Measurements from ENCODE around the gene TMEM242.

TMEM242 gene

DNA sequence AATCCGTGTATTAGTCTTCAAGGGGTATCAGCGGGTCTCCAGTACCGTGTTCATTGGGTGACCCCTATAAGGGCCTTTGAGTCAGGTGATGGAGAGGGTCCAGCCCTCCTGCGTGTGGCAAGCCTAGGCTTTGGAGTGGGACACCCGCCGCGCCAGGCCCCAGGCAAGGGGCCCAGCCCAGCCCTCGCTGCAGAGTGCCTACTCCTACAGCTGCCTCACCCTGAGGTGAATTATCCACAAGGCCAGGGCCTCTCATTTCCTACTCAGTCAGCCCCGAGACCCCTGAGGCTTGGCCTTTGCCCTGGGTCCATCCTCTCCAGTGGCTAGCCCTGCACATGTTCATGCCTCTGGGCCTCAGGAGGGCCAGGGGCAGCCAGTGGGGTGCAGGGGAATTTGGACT is 45.1 kb downstream of the TMEM242 start:
- no peaks in the 10 kb centered on the region for H3F3A ChIP-seq (ENCODE audit: low read depth)
- H2AFZ ChIP-seq (ENCODE audit: low read length): no peak overlapping the region
- no peaks in the 10 kb centered on the region for H3K79me2 ChIP-seq (ENCODE audit: insufficient read depth, low read length)
- H3K9ac ChIP-seq (ENCODE audit: low read depth, low read length, poor library complexity, severe bottlenecking): no peak overlapping the region
- H4K20me1 ChIP-seq (ENCODE audit: insufficient read depth, low read length, poor library complexity, severe bottlenecking): no peaks in the 10 kb centered on the region
- H3K9me3 ChIP-seq (ENCODE audit: insufficient read depth, low read depth, low read length): no peaks in the 10 kb centered on the region
- no peak overlapping the region for H3K4me3 ChIP-seq (ENCODE audit: low read length, poor library complexity, severe bottlenecking)
- H3K27me3 ChIP-seq (ENCODE audit: insufficient read depth, low read length, poor library complexity, severe bottlenecking): no peaks in the 10 kb centered on the region
- peaks cover 8% of the 10 kb centered on the region for H3K4me1 ChIP-seq (ENCODE audit: insufficient read depth, low read length, poor library complexity, severe bottlenecking)
- no peaks in the 10 kb centered on the region for H3K36me3 ChIP-seq (ENCODE audit: insufficient read depth, low read length)
- H3K4me2 ChIP-seq (ENCODE audit: low read depth, low read length, poor library complexity, severe bottlenecking): no peak overlapping the region
- no peak for TF ChIP-seq CTCF (conservative IDR thresholded peaks at IDR 0.05; ENCODE audit: low read length)
- no peak for TF ChIP-seq EZH2phosphoT487 (IDR thresholded peaks at IDR 0.05; ENCODE audit: borderline replicate concordance)
- H3K9me2 ChIP-seq (replicated peaks; ENCODE audit: low read depth, low read length): no peaks in the 10 kb centered on the region

GRCh38 chr6:157276731-157277130 is 46.6 kb downstream of the TMEM242 start:
- Histone ChIP-seq H3K4me2 (ENCODE audit: low read depth, low read length, poor library complexity, severe bottlenecking) (no peak overlapping the region), H3K4me3 (ENCODE audit: low read length, poor library complexity, severe bottlenecking) (no peak overlapping the region), H3F3A (ENCODE audit: low read depth) (no peaks in the 10 kb centered on the region), H3K4me1 (ENCODE audit: insufficient read depth, low read length, poor library complexity, severe bottlenecking) (peaks cover 11% of the 10 kb centered on the region), H3K9me3 (ENCODE audit: insufficient read depth, low read depth, low read length) (no peaks in the 10 kb centered on the region), H2AFZ (ENCODE audit: low read length) (no peak overlapping the region), H4K20me1 (ENCODE audit: insufficient read depth, low read length, poor library complexity, severe bottlenecking) (no peaks in the 10 kb centered on the region), H3K36me3 (ENCODE audit: insufficient read depth, low read length) (no peaks in the 10 kb centered on the region), H3K9me2 (replicated peaks; ENCODE audit: low read depth, low read length) (no peaks in the 10 kb centered on the region), H3K79me2 (ENCODE audit: insufficient read depth, low read length) (no peaks in the 10 kb centered on the region), H3K9ac (ENCODE audit: low read depth, low read length, poor library complexity, severe bottlenecking) (no peak overlapping the region), H3K27me3 (ENCODE audit: insufficient read depth, low read length, poor library complexity, severe bottlenecking) (no peaks in the 10 kb centered on the region)
- TF ChIP-seq CTCF (conservative IDR thresholded peaks at IDR 0.05; ENCODE audit: low read length): no peak
- no peak for TF ChIP-seq EZH2phosphoT487 (IDR thresholded peaks at IDR 0.05; ENCODE audit: borderline replicate concordance)

DNA sequence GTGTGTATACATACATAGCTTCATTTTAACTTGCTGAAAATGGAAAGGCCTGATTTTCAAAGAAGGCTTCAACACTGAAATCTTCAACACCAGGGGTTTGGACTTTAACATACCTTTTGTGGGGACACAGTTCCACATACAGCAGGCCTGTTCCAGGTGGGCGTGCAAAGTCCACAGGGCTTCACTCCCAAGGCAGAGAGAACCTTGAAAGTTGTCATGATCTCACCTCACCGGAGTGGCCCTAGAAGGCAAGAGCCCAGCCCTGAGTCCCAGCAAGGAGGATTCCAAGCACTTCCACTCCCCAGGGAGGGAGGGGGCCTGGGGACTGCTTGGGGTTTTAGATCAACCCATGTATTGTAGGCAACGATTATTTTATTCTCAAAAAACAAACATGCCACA is 47.2 kb downstream of the TMEM242 start:
- Histone ChIP-seq H2AFZ (ENCODE audit: low read length) (no peak overlapping the region), H3K36me3 (ENCODE audit: insufficient read depth, low read length) (no peaks in the 10 kb centered on the region), H3F3A (ENCODE audit: low read depth) (no peaks in the 10 kb centered on the region), H4K20me1 (ENCODE audit: insufficient read depth, low read length, poor library complexity, severe bottlenecking) (no peaks in the 10 kb centered on the region), H3K9me3 (ENCODE audit: insufficient read depth, low read depth, low read length) (no peaks in the 10 kb centered on the region), H3K4me3 (ENCODE audit: low read length, poor library complexity, severe bottlenecking) (no peak overlapping the region), H3K4me2 (ENCODE audit: low read depth, low read length, poor library complexity, severe bottlenecking) (no peak overlapping the region), H3K27me3 (ENCODE audit: insufficient read depth, low read length, poor library complexity, severe bottlenecking) (no peaks in the 10 kb centered on the region), H3K9me2 (replicated peaks; ENCODE audit: low read depth, low read length) (no peaks in the 10 kb centered on the region), H3K9ac (ENCODE audit: low read depth, low read length, poor library complexity, severe bottlenecking) (no peak overlapping the region), H3K79me2 (ENCODE audit: insufficient read depth, low read length) (no peaks in the 10 kb centered on the region), H3K4me1 (ENCODE audit: insufficient read depth, low read length, poor library complexity, severe bottlenecking) (peaks cover 11% of the 10 kb centered on the region)
- TF ChIP-seq EZH2phosphoT487 (IDR thresholded peaks at IDR 0.05; ENCODE audit: borderline replicate concordance): no peak

- H3K79me2 ChIP-seq (ENCODE audit: insufficient read depth, low read length): no peaks in the 10 kb centered on the region
- H3K27me3 ChIP-seq (ENCODE audit: insufficient read depth, low read length, poor library complexity, severe bottlenecking): no peaks in the 10 kb centered on the region
- peak overlapping the region; percentile 66 for H3K4me2 ChIP-seq (ENCODE audit: low read depth, low read length, poor library complexity, severe bottlenecking)
- H3F3A ChIP-seq (ENCODE audit: low read depth): no peaks in the 10 kb centered on the region
- H4K20me1 ChIP-seq (ENCODE audit: insufficient read depth, low read length, poor library complexity, severe bottlenecking): no peaks in the 10 kb centered on the region
- H3K4me1 ChIP-seq (ENCODE audit: insufficient read depth, low read length, poor library complexity, severe bottlenecking): peaks cover 11% of the 10 kb centered on the region
- H3K4me3 ChIP-seq (ENCODE audit: low read length, poor library complexity, severe bottlenecking): peak overlapping the region; percentile 76
- no peaks in the 10 kb centered on the region for H3K9me2 ChIP-seq (replicated peaks; ENCODE audit: low read depth, low read length)
- peak overlapping the region; percentile 81 for H3K9ac ChIP-seq (ENCODE audit: low read depth, low read length, poor library complexity, severe bottlenecking)
- TF ChIP-seq EZH2phosphoT487 (IDR thresholded peaks at IDR 0.05; ENCODE audit: borderline replicate concordance): no peak
- peak; percentile 59 for TF ChIP-seq CTCF (conservative IDR thresholded peaks at IDR 0.05; ENCODE audit: low read length)
- H3K36me3 ChIP-seq (ENCODE audit: insufficient read depth, low read length): no peaks in the 10 kb centered on the region
- peak overlapping the region; percentile 95 for H2AFZ ChIP-seq (ENCODE audit: low read length)
- H3K9me3 ChIP-seq (ENCODE audit: insufficient read depth, low read depth, low read length): no peaks in the 10 kb centered on the region
Observed at GRCh38 chr6:157274471-157275226, 48.7 kb downstream of the TMEM242 start.

Measured in Loucy (cell line).